HUES48 (cell line): ENCODE measurements around the gene C19orf81.
A peak's percentile ranks its signal among the peaks of the same experiment; 100 is the strongest.
"Not testable (repeated sequence)": the region's sequence is repeated elsewhere in the genome, so short reads cannot be mapped to it uniquely, and the experiment has no call there.

Experiments used
- H3K27ac ChIP-seq: one replicate; pipeline ENCODE4 v1.7.0; 2013; ENCODE audit warnings: low read depth, low read length, inconsistent platforms
- H3K27me3 ChIP-seq: 2 replicates; pipeline ENCODE4 v1.6.1; 2013; ENCODE audit warnings: mild to moderate bottlenecking, low read length; ENCODE audit not compliant: control insufficient read depth, insufficient read depth
- H3K36me3 ChIP-seq: 2 replicates; pipeline ENCODE4 v1.6.1; 2013; ENCODE audit warnings: low read length; ENCODE audit not compliant: control insufficient read depth, insufficient read depth
- H3K4me1 ChIP-seq: 2 replicates; pipeline ENCODE4 v1.6.1; 2013; ENCODE audit warnings: mild to moderate bottlenecking, low read length; ENCODE audit not compliant: control insufficient read depth, insufficient read depth
- H3K4me3 ChIP-seq: 2 replicates; pipeline ENCODE4 v1.5.1; 2013; ENCODE audit warnings: mild to moderate bottlenecking, low read depth, low read length
- H3K9ac ChIP-seq: 2 replicates; pipeline ENCODE4 v1.6.1; 2013; ENCODE audit warnings: mild to moderate bottlenecking, low read depth, low read length, moderate library complexity
- H3K9me3 ChIP-seq: 2 replicates; pipeline ENCODE4 v1.6.1; 2013; ENCODE audit warnings: low read length; ENCODE audit not compliant: control insufficient read depth, insufficient read depth

Gene C19orf81

DNA sequence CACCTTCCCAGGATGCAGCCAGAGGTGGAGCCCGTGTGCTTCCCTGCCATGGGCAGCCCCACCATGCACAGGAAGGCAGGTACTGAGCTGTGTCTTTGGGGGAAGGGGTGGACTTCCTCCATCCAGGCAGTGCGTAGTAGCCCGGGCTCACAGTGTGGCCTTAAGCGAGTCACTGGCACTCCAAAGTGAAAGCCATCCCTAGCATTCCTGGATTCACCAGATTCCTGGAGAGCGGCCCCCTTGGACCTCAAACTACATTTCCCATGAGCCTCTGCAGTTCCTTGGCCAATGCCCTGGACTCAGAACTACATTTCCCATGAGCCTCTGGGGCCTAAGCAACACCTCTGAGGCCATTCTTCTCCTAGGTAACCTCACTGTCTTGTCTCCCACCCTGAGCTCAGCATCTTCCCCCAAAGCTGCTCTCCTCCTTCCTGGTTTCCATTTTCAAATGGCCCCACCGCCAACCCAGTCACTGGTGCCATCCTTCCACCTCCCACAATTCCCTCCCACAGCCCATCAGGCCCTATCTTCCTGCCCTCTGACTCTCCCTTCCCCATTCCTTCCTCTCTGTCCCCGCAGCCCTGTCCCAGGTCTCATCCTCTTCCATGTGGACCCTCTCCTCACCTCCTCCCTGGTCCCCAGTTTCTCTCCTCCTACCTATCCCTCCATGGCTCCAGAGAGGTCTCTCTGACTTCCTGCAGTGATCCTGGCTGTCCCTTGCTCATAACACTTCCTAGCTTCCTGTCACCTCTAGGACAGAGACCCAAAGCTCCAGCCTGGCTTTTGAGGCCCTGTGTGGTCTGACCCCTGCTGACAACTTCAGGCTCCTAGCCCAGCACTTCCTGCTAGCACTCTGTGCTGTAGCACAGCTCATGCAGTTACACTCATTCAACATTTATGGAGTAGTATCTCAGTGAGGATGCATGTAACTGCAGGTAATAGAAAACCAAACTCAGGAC, at the start of gene C19orf81:
C19orf81 (plus strand) TSS at position 13 of the 959 bp plus-strand sequence; CDS start at position 13, 0 bp downstream.
- Histone ChIP-seq H3K9me3 (no peaks in the 10 kb centered on the region), H3K4me1 (peaks cover 3% of the 10 kb centered on the region; the same call in 1 of the 2 replicates), H3K9ac (no peak within 1 kb of the TSS), H3K27me3 (peaks cover 10% of the 10 kb centered on the region), H3K4me3 (no peak within 1 kb of the TSS; the same call in 1 of the 2 replicates), H3K27ac (no peak within 1 kb of the TSS), H3K36me3 (no peaks in the 10 kb centered on the region)

GRCh38 chr19:50601407-50602088, 47.7 kb upstream of the C19orf81 start:
- Histone ChIP-seq H3K4me3 (no peak overlapping the region), H3K9me3 (peaks cover 6% of the 10 kb centered on the region; the same call in 1 of the 2 replicates), H3K27ac (no peak overlapping the region), H3K9ac (no peak overlapping the region), H3K27me3 (peaks cover 17% of the 10 kb centered on the region), H3K36me3 (no peaks in the 10 kb centered on the region), H3K4me1 (no peaks in the 10 kb centered on the region)

DNA sequence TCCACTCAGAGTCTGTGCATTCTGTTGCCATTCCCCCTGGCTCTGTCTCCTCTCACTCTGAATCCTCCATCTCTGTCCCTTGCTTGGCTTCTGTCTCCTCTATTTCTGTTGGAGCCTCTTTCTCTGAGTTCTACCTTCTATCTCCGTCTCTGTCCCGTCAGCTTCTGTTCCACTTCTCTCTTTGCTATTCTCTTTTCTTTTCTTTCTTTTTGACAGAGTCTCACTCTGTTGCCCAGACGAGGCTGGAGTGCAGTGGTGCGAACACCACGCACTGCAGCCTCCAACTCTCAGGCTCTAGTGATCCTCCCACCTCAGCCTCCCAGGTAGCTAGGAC, 47.2 kb upstream of the C19orf81 start:
- Histone ChIP-seq H3K4me3 (no peak overlapping the region), H3K9me3 (peaks cover 6% of the 10 kb centered on the region; the same call in 1 of the 2 replicates), H3K9ac (no peak overlapping the region), H3K36me3 (no peaks in the 10 kb centered on the region), H3K4me1 (no peaks in the 10 kb centered on the region), H3K27me3 (peaks cover 20% of the 10 kb centered on the region), H3K27ac (no peak overlapping the region)

DNA sequence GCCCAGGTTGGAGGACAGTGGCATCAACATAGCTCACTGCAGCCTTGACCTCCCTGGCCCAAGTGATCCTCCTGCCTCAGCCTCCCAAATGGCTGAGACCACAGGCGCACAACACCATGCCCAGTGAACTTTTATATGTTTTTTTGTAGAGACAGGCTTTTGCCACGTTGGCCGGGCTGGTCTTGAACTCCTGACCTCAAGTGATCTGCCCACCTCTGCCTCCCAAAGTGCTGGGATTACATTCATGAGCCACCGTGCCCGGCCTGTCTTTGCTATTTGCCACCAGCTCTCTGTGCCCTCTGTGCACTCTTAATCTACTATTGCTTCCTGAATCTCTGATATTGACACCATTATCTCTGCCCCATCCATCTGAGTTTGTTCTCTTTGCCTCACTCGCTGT, 46.7 kb upstream of the C19orf81 start:
- Histone ChIP-seq H3K9me3 (peaks cover 6% of the 10 kb centered on the region; the same call in 1 of the 2 replicates), H3K9ac (no peak overlapping the region), H3K27me3 (peaks cover 24% of the 10 kb centered on the region), H3K4me3 (no peak overlapping the region), H3K4me1 (no peaks in the 10 kb centered on the region), H3K27ac (no peak overlapping the region), H3K36me3 (no peaks in the 10 kb centered on the region)

GRCh38 chr19:50602935-50603334, 46.3 kb upstream of the C19orf81 start:
- Histone ChIP-seq H3K36me3 (no peaks in the 10 kb centered on the region), H3K9me3 (peaks cover 6% of the 10 kb centered on the region; the same call in 1 of the 2 replicates), H3K4me3 (no peak overlapping the region), H3K4me1 (no peaks in the 10 kb centered on the region), H3K27ac (no peak overlapping the region), H3K27me3 (peaks cover 26% of the 10 kb centered on the region), H3K9ac (no peak overlapping the region)

GRCh38 chr19:50604264-50605073, 44.8 kb upstream of the C19orf81 start:
- not testable (repeated sequence) for H3K9me3 ChIP-seq, H3K4me1 ChIP-seq, H3K27ac ChIP-seq, H3K4me3 ChIP-seq, H3K9ac ChIP-seq, H3K36me3 ChIP-seq
- H3K27me3 ChIP-seq, result peaks cover 26% of the 10 kb centered on the region

- not testable (repeated sequence) for H3K4me1 ChIP-seq, H3K9ac ChIP-seq, H3K36me3 ChIP-seq, H3K4me3 ChIP-seq, H3K9me3 ChIP-seq, H3K27ac ChIP-seq
- peaks cover 26% of the 10 kb centered on the region for H3K27me3 ChIP-seq
These were observed 43.0 kb upstream of the C19orf81 start for GRCh38 chr19:50606059-50606836.

DNA sequence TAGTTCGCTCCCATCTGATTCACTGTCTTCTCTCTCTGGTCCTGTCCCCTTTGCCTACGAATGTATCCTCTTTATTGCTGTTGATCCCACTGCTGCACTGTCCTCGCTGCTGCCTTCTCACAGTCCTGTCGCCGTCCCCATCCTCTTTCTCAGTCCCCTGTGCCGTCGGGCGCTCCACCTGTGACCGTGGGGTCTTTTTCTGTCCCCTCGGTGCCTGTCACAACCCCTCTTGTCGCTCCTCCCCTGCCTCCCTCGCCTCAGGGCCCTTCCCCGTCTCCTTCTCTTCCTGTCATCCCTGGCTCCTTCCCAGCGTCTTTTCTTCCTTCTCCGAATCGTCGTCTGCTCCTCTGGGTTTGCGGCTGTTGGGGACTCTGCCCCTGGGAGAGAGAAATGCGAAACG, 41.9 kb upstream of the C19orf81 start:
- H3K27ac ChIP-seq, result no peak overlapping the region
- peak overlapping the region; percentile 27; the same call in 1 of the 2 replicates for H3K4me3 ChIP-seq
- H3K4me1 ChIP-seq, result no peaks in the 10 kb centered on the region

DNA sequence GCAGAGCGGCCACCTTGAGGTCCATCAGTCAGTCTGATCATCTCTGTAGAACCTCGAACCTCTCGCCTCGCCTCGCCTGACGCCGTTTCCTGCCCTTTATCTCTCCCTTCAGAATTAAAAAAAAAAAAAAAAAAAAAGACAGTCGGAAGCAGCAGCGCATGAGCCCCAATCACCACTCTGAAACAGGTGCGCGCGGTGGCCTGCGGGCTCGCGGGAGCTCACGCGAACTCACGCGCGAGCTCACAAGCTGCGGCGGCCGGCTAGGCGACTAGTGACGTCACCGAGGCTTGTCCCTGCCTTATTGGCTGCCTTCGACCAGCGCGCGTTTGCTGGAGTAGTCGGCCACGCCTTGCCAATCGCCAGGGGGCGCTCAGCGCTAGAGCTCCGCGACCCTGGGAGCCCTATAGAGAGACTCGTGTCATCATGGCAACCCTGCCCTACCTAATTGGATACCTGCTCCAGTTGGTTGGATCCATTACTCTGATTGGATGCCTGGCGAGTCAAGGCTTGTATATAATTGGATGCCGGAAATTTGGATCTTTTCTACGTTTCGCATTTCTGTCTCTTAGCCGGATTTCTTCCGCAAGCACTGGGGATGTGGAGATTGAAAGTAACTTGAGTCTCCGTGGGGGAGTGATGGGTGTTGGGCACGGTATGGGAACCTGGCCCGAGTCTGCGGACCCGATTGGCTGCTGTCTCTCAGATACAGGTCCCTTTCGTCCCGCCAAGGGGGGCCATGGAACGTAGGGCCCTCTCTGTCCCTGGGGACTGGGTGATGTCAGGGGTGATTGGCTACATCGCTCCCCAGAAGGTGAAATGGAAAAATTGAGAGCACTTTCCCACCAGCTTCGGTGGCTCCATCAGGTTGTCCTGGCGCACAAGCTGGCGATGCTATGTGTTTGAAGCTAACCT, 41.1 kb upstream of the C19orf81 start:
- no peak overlapping the region for H3K9ac ChIP-seq
- peak overlapping the region; percentile 50; the same call in 1 of the 2 replicates for H3K4me3 ChIP-seq
- H3K27ac ChIP-seq, result no peak overlapping the region
- no peaks in the 10 kb centered on the region for H3K4me1 ChIP-seq
- peaks cover 13% of the 10 kb centered on the region for H3K27me3 ChIP-seq
- H3K36me3 ChIP-seq, result no peaks in the 10 kb centered on the region
- H3K9me3 ChIP-seq, result no peaks in the 10 kb centered on the region

More for the DNA sequence above, 41.9 kb upstream of the C19orf81 start:
- Histone ChIP-seq H3K9ac (no peak overlapping the region), H3K36me3 (no peaks in the 10 kb centered on the region), H3K9me3 (no peaks in the 10 kb centered on the region), H3K27me3 (peaks cover 18% of the 10 kb centered on the region)
